Breast epithelium (tissue), 4 donors: Measurements from ENCODE around the gene REXO2. TPM values are rescaled to one million over a fixed set of nuclear protein-coding genes. Genes with fewer than 3 reads are reported as not detected.

Experiments
- DNase-seq, 2 donors: peaks; one replicate each; pipeline ENCODE4 v3.0.0-alpha.2; 2019; ENCODE audit warnings: low spot score in 2 of 2
- H3K27ac ChIP-seq, 2 donors: fragments of 200-600 bp; sonication (generic) in 1 of 2; one replicate each; pipeline ENCODE4 v1.5.1; 2016 to 2019; ENCODE audit warnings: mild to moderate bottlenecking in 1 of 2
- H3K27me3 ChIP-seq, 2 donors: fragments of 200-600 bp; sonication (generic) in 1 of 2; one replicate each; pipeline versions ENCODE4 v1.5.1 to v1.6.0; 2017 to 2019; ENCODE audit warnings: control low read depth in 1 of 2, mild to moderate bottlenecking in 1 of 2
- H3K36me3 ChIP-seq: fragments of 200-600 bp; one replicate; pipeline ENCODE4 v1.5.1; 2019
- H3K4me1 ChIP-seq, 2 donors: fragments of 200-600 bp; sonication (generic); one replicate each; pipeline ENCODE4 v1.5.1; 2016 to 2019; ENCODE audit warnings: control low read depth in 1 of 2
- H3K4me3 ChIP-seq, 3 donors: fragments of 200-600 bp; sonication (generic); 1 replicate in 2 of 3; 2 replicates in 1 of 3; pipeline ENCODE4 v1.5.1; 2016 to 2019; ENCODE audit warnings: mild to moderate bottlenecking in 3 of 3, moderate library complexity in 2 of 3
- H3K9me3 ChIP-seq, 2 donors: fragments of 200-600 bp; sonication (generic) in 1 of 2; one replicate each; pipeline ENCODE4 v1.5.1; 2016 to 2019; ENCODE audit warnings: control low read depth in 1 of 2
- POLR2A ChIP-seq: fragments of 450-650 bp; IDR thresholded peaks from one replicate; pipeline ENCODE4 v1.6.1; 2016; ENCODE audit warnings: antibody characterized with exemption, mild to moderate bottlenecking, moderate library complexity
- POLR2AphosphoS5 ChIP-seq, 3 donors: sonication (generic); formaldehyde crosslinking; IDR thresholded peaks; one replicate each; pipeline ENCODE4 v1.6.1; 2017; ENCODE audit warnings: antibody characterized with exemption in 3 of 3
- intact Hi-C: fragments of 100-400 bp; cut with DNase I; formaldehyde crosslinking; loops from one replicate; pipeline ENCODE4 v1.15.1; 2023; ENCODE audit warnings: low total_unique reads
- total RNA-seq, 3 donors: library from RNA; depleted of rRNA; stranded (reverse); fragments of >200 nt; gene quantifications; one replicate each; pipeline ENCODE4 v1.1.0, GENCODE V29; 2016
- TF ChIP-seq, protein P1 (sequence below), 3 donors: fragments of 450-650 bp; IDR thresholded peaks; one replicate each; pipeline ENCODE4 v1.5.1; 2016 to 2017; ENCODE audit warnings: antibody characterized with exemption in 3 of 3, mild to moderate bottlenecking in 3 of 3, moderate library complexity in 3 of 3

The REXO2 gene
- total RNA-seq, 3 donors from 2014 or later: 108 to 127 (median 123) TPM

DNA sequence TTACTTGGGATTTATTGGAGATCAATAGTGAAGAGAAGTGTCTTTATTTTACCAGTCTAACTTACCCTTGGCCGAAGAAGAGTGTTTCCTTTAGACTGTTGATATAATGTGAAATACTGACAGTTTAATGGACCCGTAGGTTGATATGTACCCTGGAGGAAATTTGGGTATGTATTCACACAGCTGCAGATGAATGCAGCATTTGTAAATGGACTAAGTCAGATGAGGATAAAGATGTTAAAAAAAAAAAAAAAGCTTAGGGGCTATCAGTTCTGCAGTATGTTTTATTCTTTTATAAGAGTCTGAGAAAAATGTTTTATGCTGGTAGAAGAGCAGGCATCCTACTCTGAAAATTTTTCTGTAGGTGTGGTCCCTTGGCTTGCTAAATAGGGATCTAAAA, 2.7 kb downstream of the REXO2 start:
- DNase-seq: no peak
- Histone ChIP-seq H3K27me3 (no peaks in the 10 kb centered on the region), H3K4me1 (peaks cover 0 to 2% of the 10 kb centered on the region in 2 donors), H3K27ac (no peak overlapping the region), H3K9me3 (no peaks in the 10 kb centered on the region), H3K4me3 (no peak overlapping the region), H3K36me3 (no peaks in the 10 kb centered on the region)
- TF ChIP-seq POLR2A: no peak
- TF ChIP-seq POLR2AphosphoS5 (IDR thresholded peaks at IDR 0.05): no peak
- TF ChIP-seq, protein P1, sequence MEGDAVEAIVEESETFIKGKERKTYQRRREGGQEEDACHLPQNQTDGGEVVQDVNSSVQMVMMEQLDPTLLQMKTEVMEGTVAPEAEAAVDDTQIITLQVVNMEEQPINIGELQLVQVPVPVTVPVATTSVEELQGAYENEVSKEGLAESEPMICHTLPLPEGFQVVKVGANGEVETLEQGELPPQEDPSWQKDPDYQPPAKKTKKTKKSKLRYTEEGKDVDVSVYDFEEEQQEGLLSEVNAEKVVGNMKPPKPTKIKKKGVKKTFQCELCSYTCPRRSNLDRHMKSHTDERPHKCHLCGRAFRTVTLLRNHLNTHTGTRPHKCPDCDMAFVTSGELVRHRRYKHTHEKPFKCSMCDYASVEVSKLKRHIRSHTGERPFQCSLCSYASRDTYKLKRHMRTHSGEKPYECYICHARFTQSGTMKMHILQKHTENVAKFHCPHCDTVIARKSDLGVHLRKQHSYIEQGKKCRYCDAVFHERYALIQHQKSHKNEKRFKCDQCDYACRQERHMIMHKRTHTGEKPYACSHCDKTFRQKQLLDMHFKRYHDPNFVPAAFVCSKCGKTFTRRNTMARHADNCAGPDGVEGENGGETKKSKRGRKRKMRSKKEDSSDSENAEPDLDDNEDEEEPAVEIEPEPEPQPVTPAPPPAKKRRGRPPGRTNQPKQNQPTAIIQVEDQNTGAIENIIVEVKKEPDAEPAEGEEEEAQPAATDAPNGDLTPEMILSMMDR (IDR thresholded peaks at IDR 0.05): no peak
- intact Hi-C loops: no loop called here

DNA sequence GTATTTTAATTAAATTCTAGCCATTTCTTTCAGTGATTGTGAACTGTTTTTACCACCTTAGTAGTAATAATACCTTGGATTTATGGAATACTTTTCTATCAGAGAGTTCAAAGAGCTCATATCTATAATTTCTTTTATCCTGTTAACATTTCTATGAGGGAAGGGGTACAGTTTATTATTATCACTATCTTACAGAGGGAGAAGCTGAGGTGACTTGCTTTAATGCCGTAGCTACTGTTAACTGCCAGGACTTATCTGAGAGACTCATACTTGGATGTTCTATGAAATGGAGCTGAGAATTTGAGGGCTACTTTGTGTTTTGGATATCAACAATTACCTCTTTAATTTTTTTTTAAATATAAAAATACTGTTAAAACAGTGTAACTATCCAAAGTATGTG, 3.3 kb downstream of the REXO2 start:
- TF ChIP-seq POLR2AphosphoS5 (IDR thresholded peaks at IDR 0.05): no peak
- no peak overlapping the region for H3K27ac ChIP-seq
- H3K27me3 ChIP-seq: no peaks in the 10 kb centered on the region
- H3K4me3 ChIP-seq: no peak overlapping the region
- intact Hi-C loops: no loop called here
- H3K9me3 ChIP-seq: no peaks in the 10 kb centered on the region
- peaks cover 0 to 2% of the 10 kb centered on the region in 2 donors for H3K4me1 ChIP-seq
- no peak for DNase-seq
- no peaks in the 10 kb centered on the region for H3K36me3 ChIP-seq

DNA sequence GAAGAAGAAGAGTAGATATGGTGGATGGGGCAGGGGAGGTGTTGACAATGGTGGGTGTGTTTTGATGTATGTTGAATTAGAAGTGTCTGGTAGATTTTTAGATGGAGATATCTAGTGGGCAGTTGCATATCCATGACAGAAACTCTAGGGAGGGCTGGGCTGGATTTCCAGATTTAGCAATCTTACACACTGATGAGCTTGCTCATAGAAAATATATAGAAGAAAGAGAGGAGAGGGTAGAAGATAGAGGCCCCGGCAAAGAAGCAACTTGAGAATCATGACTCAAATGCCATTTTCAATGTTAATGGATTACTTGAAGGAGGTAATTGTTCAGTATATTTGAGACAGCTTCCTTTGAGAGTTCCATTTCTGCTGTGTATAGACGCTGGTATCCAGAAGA, 8.2 kb downstream of the REXO2 start:
- TF ChIP-seq POLR2AphosphoS5 (IDR thresholded peaks at IDR 0.05): no peak
- TF ChIP-seq, protein P1 (IDR thresholded peaks at IDR 0.05): no peak
- no peak for TF ChIP-seq POLR2A
- Histone ChIP-seq H3K27ac (no peak overlapping the region), H3K9me3 (no peaks in the 10 kb centered on the region), H3K36me3 (peaks cover 7% of the 10 kb centered on the region), H3K4me3 (no peak overlapping the region), H3K4me1 (no peaks in the 10 kb centered on the region), H3K27me3 (no peaks in the 10 kb centered on the region)
- DNase-seq: no peak
- intact Hi-C loops: no loop called here

DNA sequence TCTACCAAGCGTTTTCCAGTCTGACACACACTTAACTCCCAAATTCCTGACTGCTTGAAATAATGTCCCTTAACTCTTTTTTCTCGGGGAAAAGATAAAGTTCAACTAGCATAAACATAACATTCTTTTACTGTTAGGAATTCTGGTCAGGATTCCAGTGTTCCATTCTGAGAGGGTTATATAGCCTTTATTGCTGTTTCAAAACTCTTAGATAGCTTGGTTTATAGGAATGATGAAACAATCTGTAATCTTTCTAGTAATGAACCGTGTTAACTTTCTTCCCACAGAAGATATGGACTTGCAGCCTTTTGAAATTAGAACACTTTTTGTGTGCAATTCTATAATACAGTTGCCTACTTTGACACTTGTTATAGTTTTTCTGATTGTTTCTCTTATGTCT, 8.6 kb downstream of the REXO2 start:
- Histone ChIP-seq H3K4me3 (no peak overlapping the region), H3K36me3 (peaks cover 7% of the 10 kb centered on the region), H3K9me3 (no peaks in the 10 kb centered on the region), H3K27me3 (no peaks in the 10 kb centered on the region), H3K27ac (no peak overlapping the region), H3K4me1 (no peaks in the 10 kb centered on the region)
- intact Hi-C loops: no loop called here
- TF ChIP-seq POLR2AphosphoS5 (IDR thresholded peaks at IDR 0.05) (no peak), POLR2A (no peak)
- TF ChIP-seq, protein P1 (IDR thresholded peaks at IDR 0.05): no peak
- DNase-seq: no peak

DNA sequence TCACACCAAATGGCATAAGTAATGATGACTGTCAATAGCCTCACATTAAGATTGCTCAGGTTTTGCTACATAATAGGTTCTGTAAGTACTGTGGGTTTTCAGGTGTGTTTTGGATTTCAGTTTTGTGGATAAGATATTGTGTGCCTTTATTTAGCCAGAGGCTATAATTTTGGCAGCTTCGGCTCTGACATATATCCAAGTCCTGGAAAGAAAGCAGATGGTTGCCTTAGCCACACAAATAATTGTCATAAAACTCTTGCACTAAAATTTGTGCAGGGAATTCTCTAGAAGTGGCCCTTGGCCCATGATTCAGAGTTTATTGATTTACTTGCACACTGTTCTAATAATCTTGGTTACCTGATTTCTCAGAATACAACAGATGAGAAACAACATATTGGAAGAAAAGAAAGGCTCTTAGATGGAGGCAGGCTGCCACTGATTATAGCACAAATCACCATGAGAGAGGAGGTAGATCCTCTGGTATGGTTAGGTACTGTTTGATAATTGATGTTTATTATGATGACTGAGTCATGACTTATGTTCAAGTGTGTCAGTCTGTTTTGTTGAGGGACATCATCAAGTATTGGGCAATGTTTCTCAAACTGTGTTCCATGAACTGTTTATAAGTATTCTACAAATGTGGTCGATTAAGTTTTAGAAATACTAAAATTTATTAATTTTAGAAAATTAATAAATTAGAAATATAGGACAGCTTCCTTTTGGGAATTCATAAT, 9.6 kb downstream of the REXO2 start:
- Histone ChIP-seq H3K27ac (no peak overlapping the region), H3K4me1 (no peaks in the 10 kb centered on the region), H3K9me3 (no peaks in the 10 kb centered on the region), H3K4me3 (no peak overlapping the region), H3K36me3 (peaks cover 7% of the 10 kb centered on the region), H3K27me3 (no peaks in the 10 kb centered on the region)
- TF ChIP-seq, protein P1 (IDR thresholded peaks at IDR 0.05): no peak
- TF ChIP-seq POLR2AphosphoS5 (IDR thresholded peaks at IDR 0.05) (no peak), POLR2A (no peak)
- no peak for DNase-seq
- intact Hi-C loops: no loop called here
